Measurements from ENCODE around the gene GCGR. TPM values are rescaled to one million over a fixed set of nuclear protein-coding genes. Genes with fewer than 3 reads are reported as not detected.

GCGR gene
- 0.17 and 0.31 TPM in 2 replicates for total RNA-seq (2014; rRNA removed; shearing (Covaris generic))
- 0.23 and 0.92 TPM in 2 replicates for polyA plus RNA-seq (2016; fragmentation: Nextera tagmentation; extraction: Ambion mirVana)
- long read RNA-seq: 0 reads

DNA sequence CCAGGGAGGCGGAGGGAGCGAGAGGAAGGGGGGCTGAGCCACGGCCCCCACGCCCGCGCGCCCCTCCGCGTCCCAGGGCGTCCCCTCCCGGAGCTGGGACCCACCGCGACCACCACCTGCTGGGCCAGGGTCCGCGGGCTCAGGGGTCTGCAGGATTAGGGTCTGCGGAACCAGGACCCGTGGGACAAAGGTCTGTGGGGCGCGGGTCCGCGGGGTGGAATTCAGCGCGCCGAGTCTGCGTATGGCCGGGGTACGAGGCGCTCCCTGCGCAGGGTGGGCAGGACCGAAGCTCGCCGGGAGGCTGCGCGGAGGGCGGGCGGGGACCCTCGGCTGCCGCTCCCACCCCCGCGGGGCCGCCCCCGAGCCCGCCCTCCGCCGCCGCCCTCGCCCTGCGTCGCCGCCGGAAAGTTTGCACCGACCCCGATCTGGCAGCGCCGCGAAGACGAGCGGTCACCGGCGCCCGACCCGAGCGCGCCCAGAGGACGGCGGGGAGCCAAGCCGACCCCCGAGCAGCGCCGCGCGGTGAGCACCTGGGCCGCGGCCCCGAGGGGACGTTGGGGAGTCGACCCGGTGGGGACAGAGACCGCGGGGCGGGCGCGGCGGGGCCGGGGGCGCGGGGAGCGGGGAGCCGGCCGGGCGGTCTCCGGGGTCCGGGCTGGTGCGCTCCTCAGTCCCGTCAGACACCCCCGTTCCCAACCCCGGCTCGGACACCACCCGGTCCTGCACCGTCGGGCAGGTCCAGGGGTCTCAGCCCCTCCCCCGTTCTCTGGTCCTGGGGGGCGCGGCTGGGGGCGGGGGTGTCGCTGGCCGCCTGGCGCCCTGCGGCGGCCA lies at the start of gene GCGR:
GCGR (plus strand) TSS at position 423 of the 831 bp plus-strand sequence. CDS start 4,869 bp downstream, outside the sequence.
- H3K27me3 Mint-ChIP-seq (ENCODE audit: insufficient read depth, low read depth, poor library complexity): peaks cover 55% of the 10 kb centered on the region
- H3K9me3 Mint-ChIP-seq: peaks cover 12% of the 10 kb centered on the region
- Histone ChIP-seq H3K27ac (ENCODE audit: low read depth) (no peak within 1 kb of the TSS), H3K27me3 (ENCODE audit: insufficient read depth) (peaks cover 65% of the 10 kb centered on the region), H3K4me3 (peak within 1 kb of the TSS; percentile 60), H3K4me2 (peak within 1 kb of the TSS; percentile 85), H3K9me2 (ENCODE audit: insufficient read depth) (no peaks in the 10 kb centered on the region), H3F3A (replicated peaks; ENCODE audit: low read depth) (no peaks in the 10 kb centered on the region), H3K79me2 (replicated peaks; ENCODE audit: insufficient read depth) (no peaks in the 10 kb centered on the region), H4K20me1 (replicated peaks; ENCODE audit: insufficient read depth) (no peaks in the 10 kb centered on the region), H3K4me1 (ENCODE audit: insufficient read depth) (no peaks in the 10 kb centered on the region; the same call in 1 of the 2 replicates), H3K36me3 (ENCODE audit: insufficient read depth) (no peaks in the 10 kb centered on the region), H2AFZ (peak within 1 kb of the TSS; percentile 92)
- no peaks in the 10 kb centered on the region for H3K4me1 Mint-ChIP-seq
- TF ChIP-seq, protein P1, sequence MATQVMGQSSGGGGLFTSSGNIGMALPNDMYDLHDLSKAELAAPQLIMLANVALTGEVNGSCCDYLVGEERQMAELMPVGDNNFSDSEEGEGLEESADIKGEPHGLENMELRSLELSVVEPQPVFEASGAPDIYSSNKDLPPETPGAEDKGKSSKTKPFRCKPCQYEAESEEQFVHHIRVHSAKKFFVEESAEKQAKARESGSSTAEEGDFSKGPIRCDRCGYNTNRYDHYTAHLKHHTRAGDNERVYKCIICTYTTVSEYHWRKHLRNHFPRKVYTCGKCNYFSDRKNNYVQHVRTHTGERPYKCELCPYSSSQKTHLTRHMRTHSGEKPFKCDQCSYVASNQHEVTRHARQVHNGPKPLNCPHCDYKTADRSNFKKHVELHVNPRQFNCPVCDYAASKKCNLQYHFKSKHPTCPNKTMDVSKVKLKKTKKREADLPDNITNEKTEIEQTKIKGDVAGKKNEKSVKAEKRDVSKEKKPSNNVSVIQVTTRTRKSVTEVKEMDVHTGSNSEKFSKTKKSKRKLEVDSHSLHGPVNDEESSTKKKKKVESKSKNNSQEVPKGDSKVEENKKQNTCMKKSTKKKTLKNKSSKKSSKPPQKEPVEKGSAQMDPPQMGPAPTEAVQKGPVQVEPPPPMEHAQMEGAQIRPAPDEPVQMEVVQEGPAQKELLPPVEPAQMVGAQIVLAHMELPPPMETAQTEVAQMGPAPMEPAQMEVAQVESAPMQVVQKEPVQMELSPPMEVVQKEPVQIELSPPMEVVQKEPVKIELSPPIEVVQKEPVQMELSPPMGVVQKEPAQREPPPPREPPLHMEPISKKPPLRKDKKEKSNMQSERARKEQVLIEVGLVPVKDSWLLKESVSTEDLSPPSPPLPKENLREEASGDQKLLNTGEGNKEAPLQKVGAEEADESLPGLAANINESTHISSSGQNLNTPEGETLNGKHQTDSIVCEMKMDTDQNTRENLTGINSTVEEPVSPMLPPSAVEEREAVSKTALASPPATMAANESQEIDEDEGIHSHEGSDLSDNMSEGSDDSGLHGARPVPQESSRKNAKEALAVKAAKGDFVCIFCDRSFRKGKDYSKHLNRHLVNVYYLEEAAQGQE (IDR thresholded peaks at IDR 0.05; ENCODE audit: unreplicated experiment): no peak
- no peak for TF ChIP-seq NANOG (IDR thresholded peaks at IDR 0.05; ENCODE audit: borderline replicate concordance)
- no peak for TF ChIP-seq JUNB (IDR thresholded peaks at IDR 0.05; ENCODE audit: unreplicated experiment)
- no peak for TF ChIP-seq POLR2AphosphoS5 (IDR thresholded peaks at IDR 0.05; ENCODE audit: low read depth)
- TF ChIP-seq, protein P2, sequence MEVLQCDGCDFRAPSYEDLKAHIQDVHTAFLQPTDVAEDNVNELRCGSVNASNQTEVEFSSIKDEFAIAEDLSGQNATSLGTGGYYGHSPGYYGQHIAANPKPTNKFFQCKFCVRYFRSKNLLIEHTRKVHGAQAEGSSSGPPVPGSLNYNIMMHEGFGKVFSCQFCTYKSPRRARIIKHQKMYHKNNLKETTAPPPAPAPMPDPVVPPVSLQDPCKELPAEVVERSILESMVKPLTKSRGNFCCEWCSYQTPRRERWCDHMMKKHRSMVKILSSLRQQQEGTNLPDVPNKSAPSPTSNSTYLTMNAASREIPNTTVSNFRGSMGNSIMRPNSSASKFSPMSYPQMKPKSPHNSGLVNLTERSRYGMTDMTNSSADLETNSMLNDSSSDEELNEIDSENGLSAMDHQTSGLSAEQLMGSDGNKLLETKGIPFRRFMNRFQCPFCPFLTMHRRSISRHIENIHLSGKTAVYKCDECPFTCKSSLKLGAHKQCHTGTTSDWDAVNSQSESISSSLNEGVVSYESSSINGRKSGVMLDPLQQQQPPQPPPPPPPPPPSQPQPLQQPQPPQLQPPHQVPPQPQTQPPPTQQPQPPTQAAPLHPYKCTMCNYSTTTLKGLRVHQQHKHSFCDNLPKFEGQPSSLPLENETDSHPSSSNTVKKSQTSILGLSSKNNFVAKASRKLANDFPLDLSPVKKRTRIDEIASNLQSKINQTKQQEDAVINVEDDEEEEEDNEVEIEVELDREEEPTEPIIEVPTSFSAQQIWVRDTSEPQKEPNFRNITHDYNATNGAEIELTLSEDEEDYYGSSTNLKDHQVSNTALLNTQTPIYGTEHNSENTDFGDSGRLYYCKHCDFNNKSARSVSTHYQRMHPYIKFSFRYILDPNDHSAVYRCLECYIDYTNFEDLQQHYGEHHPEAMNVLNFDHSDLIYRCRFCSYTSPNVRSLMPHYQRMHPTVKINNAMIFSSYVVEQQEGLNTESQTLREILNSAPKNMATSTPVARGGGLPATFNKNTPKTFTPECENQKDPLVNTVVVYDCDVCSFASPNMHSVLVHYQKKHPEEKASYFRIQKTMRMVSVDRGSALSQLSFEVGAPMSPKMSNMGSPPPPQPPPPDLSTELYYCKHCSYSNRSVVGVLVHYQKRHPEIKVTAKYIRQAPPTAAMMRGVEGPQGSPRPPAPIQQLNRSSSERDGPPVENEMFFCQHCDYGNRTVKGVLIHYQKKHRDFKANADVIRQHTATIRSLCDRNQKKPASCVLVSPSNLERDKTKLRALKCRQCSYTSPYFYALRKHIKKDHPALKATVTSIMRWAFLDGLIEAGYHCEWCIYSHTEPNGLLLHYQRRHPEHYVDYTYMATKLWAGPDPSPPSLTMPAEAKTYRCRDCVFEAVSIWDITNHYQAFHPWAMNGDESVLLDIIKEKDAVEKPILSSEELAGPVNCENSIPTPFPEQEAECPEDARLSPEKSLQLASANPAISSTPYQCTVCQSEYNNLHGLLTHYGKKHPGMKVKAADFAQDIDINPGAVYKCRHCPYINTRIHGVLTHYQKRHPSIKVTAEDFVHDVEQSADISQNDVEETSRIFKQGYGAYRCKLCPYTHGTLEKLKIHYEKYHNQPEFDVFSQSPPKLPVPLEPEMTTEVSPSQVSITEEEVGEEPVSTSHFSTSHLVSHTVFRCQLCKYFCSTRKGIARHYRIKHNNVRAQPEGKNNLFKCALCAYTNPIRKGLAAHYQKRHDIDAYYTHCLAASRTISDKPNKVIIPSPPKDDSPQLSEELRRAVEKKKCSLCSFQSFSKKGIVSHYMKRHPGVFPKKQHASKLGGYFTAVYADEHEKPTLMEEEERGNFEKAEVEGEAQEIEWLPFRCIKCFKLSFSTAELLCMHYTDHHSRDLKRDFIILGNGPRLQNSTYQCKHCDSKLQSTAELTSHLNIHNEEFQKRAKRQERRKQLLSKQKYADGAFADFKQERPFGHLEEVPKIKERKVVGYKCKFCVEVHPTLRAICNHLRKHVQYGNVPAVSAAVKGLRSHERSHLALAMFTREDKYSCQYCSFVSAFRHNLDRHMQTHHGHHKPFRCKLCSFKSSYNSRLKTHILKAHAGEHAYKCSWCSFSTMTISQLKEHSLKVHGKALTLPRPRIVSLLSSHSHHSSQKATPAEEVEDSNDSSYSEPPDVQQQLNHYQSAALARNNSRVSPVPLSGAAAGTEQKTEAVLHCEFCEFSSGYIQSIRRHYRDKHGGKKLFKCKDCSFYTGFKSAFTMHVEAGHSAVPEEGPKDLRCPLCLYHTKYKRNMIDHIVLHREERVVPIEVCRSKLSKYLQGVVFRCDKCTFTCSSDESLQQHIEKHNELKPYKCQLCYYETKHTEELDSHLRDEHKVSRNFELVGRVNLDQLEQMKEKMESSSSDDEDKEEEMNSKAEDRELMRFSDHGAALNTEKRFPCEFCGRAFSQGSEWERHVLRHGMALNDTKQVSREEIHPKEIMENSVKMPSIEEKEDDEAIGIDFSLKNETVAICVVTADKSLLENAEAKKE (CRISPR knock-in tag; IDR thresholded peaks at IDR 0.05): no peak
- TF ChIP-seq, protein P3, sequence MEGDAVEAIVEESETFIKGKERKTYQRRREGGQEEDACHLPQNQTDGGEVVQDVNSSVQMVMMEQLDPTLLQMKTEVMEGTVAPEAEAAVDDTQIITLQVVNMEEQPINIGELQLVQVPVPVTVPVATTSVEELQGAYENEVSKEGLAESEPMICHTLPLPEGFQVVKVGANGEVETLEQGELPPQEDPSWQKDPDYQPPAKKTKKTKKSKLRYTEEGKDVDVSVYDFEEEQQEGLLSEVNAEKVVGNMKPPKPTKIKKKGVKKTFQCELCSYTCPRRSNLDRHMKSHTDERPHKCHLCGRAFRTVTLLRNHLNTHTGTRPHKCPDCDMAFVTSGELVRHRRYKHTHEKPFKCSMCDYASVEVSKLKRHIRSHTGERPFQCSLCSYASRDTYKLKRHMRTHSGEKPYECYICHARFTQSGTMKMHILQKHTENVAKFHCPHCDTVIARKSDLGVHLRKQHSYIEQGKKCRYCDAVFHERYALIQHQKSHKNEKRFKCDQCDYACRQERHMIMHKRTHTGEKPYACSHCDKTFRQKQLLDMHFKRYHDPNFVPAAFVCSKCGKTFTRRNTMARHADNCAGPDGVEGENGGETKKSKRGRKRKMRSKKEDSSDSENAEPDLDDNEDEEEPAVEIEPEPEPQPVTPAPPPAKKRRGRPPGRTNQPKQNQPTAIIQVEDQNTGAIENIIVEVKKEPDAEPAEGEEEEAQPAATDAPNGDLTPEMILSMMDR (conservative IDR thresholded peaks at IDR 0.05; ENCODE audit: low read depth in 2 of 2): no peak
- no peak for TF ChIP-seq EZH2phosphoT487 (IDR thresholded peaks at IDR 0.05; ENCODE audit: unreplicated experiment)
- no peak for TF ChIP-seq STAT1 (IDR thresholded peaks at IDR 0.05; ENCODE audit: unreplicated experiment)
- no peak for TF ChIP-seq CREB1 (CRISPR knock-in tag; IDR thresholded peaks at IDR 0.05; ENCODE audit: low read depth)
- no peak for TF ChIP-seq EZH2 (IDR thresholded peaks at IDR 0.05; ENCODE audit: low read depth, unreplicated experiment)
- TF ChIP-seq, protein P4, sequence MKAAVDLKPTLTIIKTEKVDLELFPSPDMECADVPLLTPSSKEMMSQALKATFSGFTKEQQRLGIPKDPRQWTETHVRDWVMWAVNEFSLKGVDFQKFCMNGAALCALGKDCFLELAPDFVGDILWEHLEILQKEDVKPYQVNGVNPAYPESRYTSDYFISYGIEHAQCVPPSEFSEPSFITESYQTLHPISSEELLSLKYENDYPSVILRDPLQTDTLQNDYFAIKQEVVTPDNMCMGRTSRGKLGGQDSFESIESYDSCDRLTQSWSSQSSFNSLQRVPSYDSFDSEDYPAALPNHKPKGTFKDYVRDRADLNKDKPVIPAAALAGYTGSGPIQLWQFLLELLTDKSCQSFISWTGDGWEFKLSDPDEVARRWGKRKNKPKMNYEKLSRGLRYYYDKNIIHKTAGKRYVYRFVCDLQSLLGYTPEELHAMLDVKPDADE (IDR thresholded peaks at IDR 0.05): no peak
- no peak for TF ChIP-seq ZNF331 (CRISPR knock-in tag; IDR thresholded peaks at IDR 0.05; ENCODE audit: low read depth)
- TF ChIP-seq ZNF114 (CRISPR knock-in tag; IDR thresholded peaks at IDR 0.05): no peak
- ATAC-seq (peak; percentile 7; the same call in 2 of the 3 replicates), DNase-seq (ENCODE audit: low spot score) (peak; percentile 35)
- H3K4me3 Mint-ChIP-seq: peak within 1 kb of the TSS; percentile 67
- peaks cover 5% of the 10 kb centered on the region; the same call in 1 of the 3 replicates for H3K36me3 Mint-ChIP-seq (ENCODE audit: low read depth)
- no peak within 1 kb of the TSS for H3K27ac Mint-ChIP-seq

Measured in GM23338 (cell line).